ENCODE data around the gene ADGRD1. TPM values are rescaled to one million over a fixed set of nuclear protein-coding genes. Genes with fewer than 3 reads are reported as not detected.
"Not testable (repeated sequence)": the region's sequence is repeated elsewhere in the genome, so short reads cannot be mapped to it uniquely, and the experiment has no call there.

ADGRD1 gene
- total RNA-seq, 1 donor from 2014 or later, result 35.8 TPM

DNA sequence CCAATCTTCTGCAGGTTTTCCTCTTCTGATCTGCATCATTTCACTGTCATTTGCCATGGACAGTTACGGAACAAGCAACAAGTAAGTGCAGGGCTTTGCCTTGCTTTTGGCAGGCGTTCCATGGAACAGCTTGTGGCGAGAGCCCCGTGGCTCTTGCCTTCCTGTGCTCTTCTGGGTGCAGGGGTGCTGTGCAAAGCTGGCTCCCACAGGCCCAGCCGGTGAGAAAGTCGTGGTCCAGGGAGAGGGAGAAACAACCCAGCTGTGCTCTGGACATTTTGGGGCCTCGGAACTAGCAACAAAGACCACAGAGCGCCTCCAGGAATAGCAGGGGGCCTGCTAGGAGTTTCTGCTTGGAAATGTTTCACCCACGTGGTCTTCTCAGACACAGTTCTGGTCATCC is 164.7 kb downstream of the ADGRD1 start:
- no peak for TF ChIP-seq POLR2A (IDR thresholded peaks at IDR 0.05)
- TF ChIP-seq CTCF (IDR thresholded peaks at IDR 0.05), result no peak
- TF ChIP-seq POLR2AphosphoS5 (IDR thresholded peaks at IDR 0.05; ENCODE audit: insufficient read depth in 1 of 2, low read depth in 1 of 2), result no peak
- Histone ChIP-seq H3K9me3 (no peaks in the 10 kb centered on the region), H3K4me3 (no peak overlapping the region), H3K36me3 (no peaks in the 10 kb centered on the region), H3K27me3 (no peaks in the 10 kb centered on the region), H3K27ac (no peak overlapping the region), H3K4me1 (peaks cover 20% of the 10 kb centered on the region)
- DNase-seq (ENCODE audit: extremely low spot score in 2 of 2), result no peak
- intact Hi-C loops (cut with DNase I), result no loop called here

DNA sequence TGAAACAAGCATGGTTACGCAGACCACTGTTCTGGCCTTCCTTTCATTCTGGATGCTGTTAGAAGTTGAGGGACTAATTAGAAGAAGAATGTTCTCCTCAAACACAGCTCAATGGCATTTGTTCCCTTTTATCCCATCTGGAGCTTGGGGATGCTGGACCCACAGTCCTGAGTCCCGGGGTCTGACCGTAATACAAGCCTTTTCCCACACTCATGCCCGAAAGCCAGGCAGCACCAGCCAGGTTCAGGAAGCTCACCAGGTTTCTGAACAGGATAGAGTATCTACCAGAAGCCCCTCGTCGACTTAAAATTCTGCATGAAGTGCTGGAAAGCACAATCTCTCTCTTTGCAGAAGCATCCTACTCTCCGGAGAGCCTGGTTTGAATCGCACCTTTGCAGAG is 165.6 kb downstream of the ADGRD1 start:
- DNase-seq (ENCODE audit: extremely low spot score in 2 of 2); intact Hi-C loops (cut with DNase I); H3K4me3 ChIP-seq: not testable (repeated sequence)

DNA sequence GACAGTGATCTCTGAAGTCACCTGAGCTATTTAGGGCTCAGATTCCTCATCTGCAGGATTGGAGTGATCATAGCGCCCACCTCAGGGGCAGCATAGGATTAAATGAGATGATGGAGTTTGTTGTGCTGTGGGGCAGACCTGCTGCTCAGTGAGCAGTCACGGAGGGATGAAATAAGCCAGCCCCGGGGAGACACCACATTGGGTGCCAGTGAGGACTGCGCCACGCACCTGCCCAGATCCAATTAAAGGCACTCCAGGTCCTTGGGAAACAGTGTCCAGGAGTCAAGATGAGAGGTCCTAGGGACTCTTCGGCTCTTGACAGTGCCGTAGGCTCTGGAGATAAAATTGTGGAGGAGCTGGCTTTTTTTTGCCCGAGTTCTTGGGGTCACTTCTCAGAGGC is 166.2 kb downstream of the ADGRD1 start:
- intact Hi-C loops (cut with DNase I), result no loop called here
- Histone ChIP-seq H3K4me3 (no peak overlapping the region), H3K36me3 (no peaks in the 10 kb centered on the region), H3K9me3 (no peaks in the 10 kb centered on the region), H3K27me3 (no peaks in the 10 kb centered on the region), H3K4me1 (peaks cover 12% of the 10 kb centered on the region), H3K27ac (no peak overlapping the region)
- TF ChIP-seq POLR2A (IDR thresholded peaks at IDR 0.05) (no peak), POLR2AphosphoS5 (IDR thresholded peaks at IDR 0.05; ENCODE audit: insufficient read depth in 1 of 2, low read depth in 1 of 2) (no peak), CTCF (IDR thresholded peaks at IDR 0.05) (no peak)
- no peak for DNase-seq (ENCODE audit: extremely low spot score in 2 of 2)

More for the DNA sequence above, 165.6 kb downstream of the ADGRD1 start:
- H3K27me3 ChIP-seq, H3K9me3 ChIP-seq, H3K36me3 ChIP-seq, H3K27ac ChIP-seq: not testable (repeated sequence)
- H3K4me1 ChIP-seq, result peaks cover 12% of the 10 kb centered on the region

DNA sequence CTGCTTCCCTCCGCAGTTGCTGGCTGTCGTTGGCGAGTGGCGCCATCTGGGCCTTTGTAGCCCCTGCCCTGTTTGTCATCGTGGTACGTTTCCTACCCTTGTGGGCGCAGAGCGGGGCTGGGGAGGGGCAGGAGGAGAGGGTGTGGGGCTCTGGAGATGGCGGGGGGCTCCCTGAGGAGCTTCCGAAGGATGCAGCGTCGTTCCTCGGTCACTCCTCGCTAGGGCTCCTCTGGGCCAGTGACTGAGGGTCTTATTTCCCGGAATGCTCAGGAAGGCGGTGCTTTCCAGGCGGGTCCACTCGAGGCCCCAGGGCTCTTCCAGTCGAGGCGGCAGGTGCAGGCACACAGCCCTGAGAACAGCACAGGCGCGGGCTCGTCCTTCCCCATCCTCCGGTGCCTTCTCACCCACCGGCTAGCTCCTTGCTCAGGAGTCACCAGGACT is 167.1 kb downstream of the ADGRD1 start:
- no peaks in the 10 kb centered on the region for H3K36me3 ChIP-seq
- TF ChIP-seq POLR2A (IDR thresholded peaks at IDR 0.05), result no peak
- no peak for DNase-seq (ENCODE audit: extremely low spot score in 2 of 2)
- no peak overlapping the region for H3K4me3 ChIP-seq
- no peaks in the 10 kb centered on the region for H3K27me3 ChIP-seq
- peaks cover 3% of the 10 kb centered on the region for H3K4me1 ChIP-seq
- no peaks in the 10 kb centered on the region for H3K9me3 ChIP-seq
- no peak overlapping the region for H3K27ac ChIP-seq
- intact Hi-C loops (cut with DNase I), result no loop called here

DNA sequence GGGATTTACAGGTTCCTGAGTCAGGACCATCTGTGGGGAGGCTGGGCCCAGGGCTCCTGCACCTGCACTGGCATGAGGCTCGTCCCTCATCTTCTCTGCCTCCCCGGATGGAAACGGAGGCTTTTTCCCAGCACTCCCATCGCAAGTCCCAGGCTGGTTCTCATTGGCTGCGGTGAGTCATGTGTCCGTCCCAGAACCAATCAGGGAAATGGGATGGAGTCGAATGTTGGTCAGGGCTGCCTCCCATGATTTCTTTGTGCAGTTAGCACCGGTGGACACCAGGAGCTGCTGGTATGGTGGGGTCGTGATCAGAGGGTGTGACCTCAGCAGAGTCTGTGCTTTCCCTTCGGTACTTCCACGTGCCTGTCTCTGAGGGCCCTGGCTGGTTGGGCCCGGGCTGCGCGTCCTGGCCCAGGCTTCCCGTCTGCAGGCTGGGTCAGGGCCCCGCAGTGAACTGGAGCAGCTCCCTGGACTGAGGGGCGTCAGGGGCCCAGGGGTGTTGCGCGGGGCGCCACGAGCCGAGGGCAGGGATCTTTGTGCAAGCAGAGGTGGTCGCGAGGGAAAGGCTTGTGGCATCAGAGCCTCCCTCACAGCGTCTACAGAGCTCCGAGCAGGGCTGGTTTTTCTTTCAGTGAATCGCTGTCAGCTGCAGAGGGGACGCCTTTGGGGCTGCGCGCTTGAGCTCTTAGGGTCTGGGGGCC is 168.1 kb downstream of the ADGRD1 start:
- Histone ChIP-seq H3K27ac (no peak overlapping the region), H3K36me3 (no peaks in the 10 kb centered on the region), H3K4me3 (no peak overlapping the region), H3K9me3 (no peaks in the 10 kb centered on the region), H3K4me1 (no peaks in the 10 kb centered on the region), H3K27me3 (no peaks in the 10 kb centered on the region)
- intact Hi-C loops (cut with DNase I), result no loop called here
- no peak for TF ChIP-seq POLR2AphosphoS5 (IDR thresholded peaks at IDR 0.05; ENCODE audit: insufficient read depth in 1 of 2, low read depth in 1 of 2)
- no peak for TF ChIP-seq POLR2A (IDR thresholded peaks at IDR 0.05)
- no peak for TF ChIP-seq CTCF (IDR thresholded peaks at IDR 0.05)
- no peak for DNase-seq (ENCODE audit: extremely low spot score in 2 of 2)

DNA sequence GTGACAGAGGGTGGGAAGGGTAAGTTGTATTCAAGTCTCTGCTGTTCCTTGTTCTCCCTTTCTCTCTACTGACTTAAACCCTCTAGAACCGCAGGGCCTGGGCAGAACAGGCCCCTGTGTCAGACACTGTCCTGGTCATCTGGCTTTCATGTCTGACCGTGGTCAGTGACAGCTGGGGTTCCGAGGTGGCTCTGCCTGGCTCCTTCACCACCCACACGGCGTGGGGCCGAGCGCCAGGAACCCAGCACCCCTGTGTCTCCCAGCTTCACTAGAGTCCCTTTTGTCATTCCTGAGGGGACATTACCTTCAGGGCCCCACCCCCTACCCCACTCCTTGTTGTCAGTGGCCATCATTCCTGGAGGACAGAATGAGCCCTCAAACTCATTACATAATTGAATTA is 168.9 kb downstream of the ADGRD1 start:
- Histone ChIP-seq H3K9me3 (no peaks in the 10 kb centered on the region), H3K27ac (no peak overlapping the region), H3K36me3 (no peaks in the 10 kb centered on the region), H3K27me3 (no peaks in the 10 kb centered on the region), H3K4me1 (no peaks in the 10 kb centered on the region), H3K4me3 (no peak overlapping the region)
- no peak for DNase-seq (ENCODE audit: extremely low spot score in 2 of 2)
- TF ChIP-seq POLR2AphosphoS5 (IDR thresholded peaks at IDR 0.05; ENCODE audit: insufficient read depth in 1 of 2, low read depth in 1 of 2), result no peak
- no peak for TF ChIP-seq POLR2A (IDR thresholded peaks at IDR 0.05)
- TF ChIP-seq CTCF (IDR thresholded peaks at IDR 0.05), result no peak
- intact Hi-C loops (cut with DNase I), result no loop called here

All from vagina (tissue), 2 donors.